Occipital lobe (tissue), 2 donors: ENCODE measurements around the gene EXD2. TPM values are rescaled to one million over a fixed set of nuclear protein-coding genes. Genes with fewer than 3 reads are reported as not detected.
"Not testable (repeated sequence)": the region's sequence is repeated elsewhere in the genome, so short reads cannot be mapped to it uniquely, and the experiment has no call there.

Source experiments
- DNase-seq: peaks from one replicate; lab custom pipeline; 2025; lab: John Stamatoyannopoulos, UW
- total RNA-seq: library from RNA; depleted of rRNA; stranded (reverse); fragments of >200 nt; gene quantifications from one replicate; pipeline ENCODE4 v1.2.3, GENCODE V29; 2014

The EXD2 gene
- total RNA-seq, 1 donor from 2014 or later = 50.1 TPM

- DNase-seq = no peak
These were observed 2.4 kb downstream of the EXD2 start for GRCh38 chr14:69193721-69194120.

DNA sequence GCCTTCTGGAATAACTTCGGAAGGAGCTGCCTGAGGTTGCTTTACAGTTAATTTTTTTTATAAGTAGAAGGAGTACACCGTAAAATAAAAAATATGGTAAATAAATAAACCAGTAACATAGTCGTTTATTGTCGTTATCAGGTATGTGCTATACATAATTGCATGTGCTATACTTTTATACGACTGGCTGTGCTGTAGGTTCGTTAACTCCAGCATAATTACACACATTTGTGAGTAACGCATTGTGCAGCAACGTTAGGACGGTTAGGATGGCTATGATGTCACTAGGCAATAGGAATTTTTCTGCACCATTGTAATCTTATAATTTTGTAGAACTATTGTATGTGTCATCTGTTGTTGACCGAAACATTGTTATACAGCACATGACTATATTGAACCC is 8.5 kb downstream of the EXD2 start:
- no peak for DNase-seq

GRCh38 chr14:69204753-69205152 is 13.5 kb downstream of the EXD2 start:
- DNase-seq = no peak

DNA sequence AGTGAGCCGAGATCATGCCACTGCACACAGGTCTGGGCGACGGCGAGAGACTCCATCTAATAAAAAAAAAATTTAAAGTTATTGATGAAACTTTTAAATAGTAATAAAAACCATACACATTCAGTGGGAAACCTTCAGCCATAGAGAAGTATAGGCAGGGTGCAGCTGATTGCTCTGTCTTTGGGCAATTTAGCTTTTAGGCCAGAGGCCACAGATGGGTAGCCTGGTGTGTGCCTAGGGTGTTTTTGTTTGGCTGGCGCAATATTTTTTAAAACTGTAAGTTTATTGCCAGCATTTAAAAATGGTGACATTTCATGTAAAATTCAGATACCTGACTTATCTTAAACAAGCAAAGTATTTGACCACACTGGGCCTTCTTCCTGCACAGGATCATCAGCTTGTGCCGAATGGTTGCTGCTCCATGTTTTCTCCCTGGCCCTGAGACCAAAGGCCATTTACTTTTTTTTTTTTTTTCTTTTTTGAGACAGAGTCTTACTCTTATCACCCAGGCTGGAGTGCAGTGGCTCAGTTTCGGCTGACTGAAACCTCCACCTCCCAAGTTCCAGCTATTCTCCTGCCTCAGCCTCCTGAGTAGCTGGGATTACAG is 16.2 kb downstream of the EXD2 start:
- no peak for DNase-seq

DNA sequence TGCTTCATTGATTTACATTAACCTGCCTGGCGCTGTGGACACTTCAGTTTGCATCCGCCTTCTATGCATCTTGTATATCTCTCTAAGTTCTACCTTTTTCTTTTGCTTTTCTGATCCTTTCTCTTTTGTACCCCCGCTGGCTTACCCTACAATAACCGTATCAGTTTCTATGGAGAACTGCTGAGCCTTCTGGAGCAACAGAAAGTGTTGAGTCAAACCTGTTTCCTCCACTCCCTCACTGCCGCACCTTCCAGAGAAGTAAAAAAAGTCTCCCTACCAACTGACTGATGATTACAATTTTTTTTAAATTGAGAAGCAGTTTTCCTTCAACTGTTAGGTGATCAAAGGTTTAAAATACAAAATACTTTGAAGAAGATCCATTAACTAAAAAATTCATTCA is 17.4 kb downstream of the EXD2 start:
- DNase-seq = no peak

GRCh38 chr14:69214393-69214792 is 23.1 kb downstream of the EXD2 start:
- DNase-seq = no peak

GRCh38 chr14:69217663-69218062 is 26.4 kb downstream of the EXD2 start:
- not testable (repeated sequence) for DNase-seq

DNA sequence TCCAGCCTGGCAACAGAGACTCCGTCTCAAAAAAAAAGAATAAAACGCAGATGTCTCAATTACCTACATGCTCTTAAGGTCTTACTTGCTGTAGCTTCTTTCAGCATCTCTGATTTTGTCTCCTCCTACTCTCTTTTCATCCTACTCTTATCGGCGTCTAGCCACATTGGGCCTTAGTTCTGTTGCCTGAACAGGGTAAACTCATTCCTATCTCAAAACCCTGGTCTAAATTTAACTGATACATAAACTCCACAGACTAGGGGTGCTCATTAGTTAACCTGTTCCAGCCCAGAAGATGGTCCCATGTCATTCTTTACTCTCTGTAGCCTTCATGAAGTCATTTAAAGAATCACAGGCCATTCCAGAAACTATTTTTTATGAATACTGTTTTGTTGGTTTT is 33.6 kb downstream of the EXD2 start:
- DNase-seq = no peak

DNA sequence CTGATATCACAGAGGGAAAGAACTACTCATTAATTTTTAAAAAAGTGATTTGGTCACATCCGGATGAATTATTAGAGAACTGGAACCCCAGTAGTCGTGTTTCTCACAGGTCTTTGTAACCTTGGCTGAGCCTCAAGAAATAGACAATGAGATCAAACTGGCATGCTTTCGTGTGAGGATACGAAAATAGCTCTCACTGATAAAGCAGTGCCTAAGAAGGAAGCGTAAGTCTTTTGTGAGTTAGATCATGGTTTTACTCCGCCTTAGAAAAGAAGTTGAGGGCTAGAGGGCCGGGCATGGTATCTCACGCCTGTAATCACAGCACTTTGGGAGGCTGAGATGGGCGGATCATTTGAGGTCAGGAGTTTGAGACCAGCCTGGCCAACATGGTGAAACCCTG is 34.9 kb downstream of the EXD2 start:
- no peak for DNase-seq

GRCh38 chr14:69226736-69227135 is 35.4 kb downstream of the EXD2 start:
- DNase-seq = no peak

GRCh38 chr14:69231486-69231885 is 40.2 kb downstream of the EXD2 start:
- DNase-seq = no peak

DNA sequence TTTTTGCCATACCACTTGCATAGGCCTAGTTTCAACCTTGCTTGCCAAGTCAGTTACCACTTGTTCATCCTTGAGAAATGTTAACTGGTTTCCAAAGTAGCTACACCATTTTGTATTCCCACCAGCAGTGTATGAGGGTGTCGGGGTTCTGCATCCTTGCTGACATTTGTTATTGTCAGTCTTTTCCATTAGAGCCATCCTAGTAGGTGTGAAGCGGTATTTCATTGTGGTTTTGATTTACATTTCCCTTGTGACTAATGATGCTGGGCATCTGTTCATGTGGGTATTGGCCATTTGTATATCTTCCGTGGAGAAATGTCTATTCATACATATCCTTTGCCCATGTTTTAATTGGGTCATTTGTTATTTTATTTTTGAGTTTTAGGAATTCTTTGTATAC is 41.1 kb downstream of the EXD2 start:
- DNase-seq = no peak

GRCh38 chr14:69234106-69234505 is 42.8 kb downstream of the EXD2 start:
- no peak for DNase-seq

- DNase-seq = no peak
These were observed 44.4 kb downstream of the EXD2 start for GRCh38 chr14:69235708-69236107.

DNA sequence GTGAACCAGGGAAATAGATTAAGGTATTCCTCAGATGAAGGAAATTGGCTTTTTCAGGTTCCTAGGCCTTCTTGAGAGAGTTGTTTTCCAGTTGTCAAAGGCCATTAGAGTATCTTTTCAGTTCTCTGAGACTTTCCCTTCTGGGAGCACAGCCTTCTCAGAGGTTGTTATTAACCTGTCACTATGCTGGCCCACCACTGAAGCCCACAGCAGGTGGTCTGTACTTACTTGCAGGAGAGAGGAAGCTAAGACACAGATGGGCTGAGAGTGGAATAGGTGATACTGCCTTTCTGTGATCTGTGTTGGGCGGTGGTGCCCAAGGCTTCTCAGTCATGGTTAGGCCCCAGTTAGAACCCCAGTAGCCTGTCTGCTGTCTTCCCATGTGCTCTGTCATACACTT is 45.8 kb downstream of the EXD2 start:
- no peak for DNase-seq

DNA sequence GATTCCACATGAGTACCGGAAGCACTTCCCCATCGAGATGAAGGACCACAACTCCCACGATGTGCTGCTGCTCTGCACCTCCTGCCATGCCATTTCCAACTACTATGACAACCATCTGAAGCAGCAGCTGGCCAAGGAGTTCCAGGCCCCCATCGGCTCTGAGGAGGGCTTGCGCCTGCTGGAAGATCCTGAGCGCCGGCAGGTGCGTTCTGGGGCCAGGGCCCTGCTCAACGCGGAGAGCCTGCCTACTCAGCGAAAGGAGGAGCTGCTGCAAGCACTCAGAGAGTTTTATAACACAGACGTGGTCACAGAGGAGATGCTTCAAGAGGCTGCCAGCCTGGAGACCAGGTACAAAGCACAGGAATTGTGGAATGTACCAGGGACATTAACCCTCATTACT is 46.3 kb downstream of the EXD2 start:
- DNase-seq = no peak

- DNase-seq = no peak
These were observed 47.6 kb downstream of the EXD2 start for GRCh38 chr14:69238883-69239282.

GRCh38 chr14:69240527-69241173 is 49.4 kb downstream of the EXD2 start:
- no peak for DNase-seq

DNA sequence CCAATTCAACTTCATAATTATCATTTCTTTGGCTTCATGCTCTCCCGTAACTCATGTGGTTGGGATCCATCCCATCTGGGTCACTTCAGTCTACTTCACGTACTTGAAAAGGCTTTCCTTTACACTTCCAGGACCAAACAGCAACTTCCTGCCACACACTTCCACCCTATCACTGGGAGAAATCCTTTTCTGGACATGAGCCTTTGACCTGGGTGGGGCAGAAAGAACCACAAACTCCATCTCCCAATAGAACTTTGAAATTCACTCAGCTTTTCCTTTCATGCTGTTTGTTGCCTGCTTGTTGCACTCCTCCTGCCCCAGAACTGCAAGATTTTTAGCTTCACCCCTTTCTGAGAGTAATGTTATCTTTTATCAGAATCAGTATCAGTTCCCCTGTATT is 50.3 kb downstream of the EXD2 start:
- no peak for DNase-seq

GRCh38 chr14:69242311-69243224 is 51.3 kb downstream of the EXD2 start:
- no peak for DNase-seq

- DNase-seq = no peak
These were observed 53.6 kb downstream of the EXD2 start for GRCh38 chr14:69244946-69245345.

DNA sequence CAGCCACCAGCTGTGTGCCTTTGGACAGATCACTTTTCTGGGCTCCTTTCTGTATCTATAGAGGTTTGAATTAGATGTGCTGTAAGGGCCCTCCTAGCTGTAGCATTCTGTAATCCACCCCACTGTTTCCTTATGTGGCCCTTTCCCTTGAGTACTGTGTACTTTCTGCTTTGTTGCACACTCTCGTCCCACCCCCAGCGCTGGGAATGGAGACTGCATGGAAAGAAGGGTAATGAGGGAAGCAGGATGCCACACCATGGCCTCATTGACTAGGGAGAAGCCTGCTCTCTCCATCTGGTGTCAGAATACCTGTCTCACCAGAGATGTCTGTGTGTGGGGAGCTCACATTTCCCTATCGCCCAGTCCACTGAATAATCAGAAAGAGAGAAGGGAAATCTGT is 55.0 kb downstream of the EXD2 start:
- DNase-seq = no peak
